Measurements from ENCODE around the gene GRM2. TPM values are rescaled to one million over a fixed set of nuclear protein-coding genes. Genes with fewer than 3 reads are reported as not detected.

The GRM2 gene
- total RNA-seq, 1 donor, result 1.6 TPM

- Histone ChIP-seq H3K9me3 (ENCODE audit: low read depth, low read length) (no peaks in the 10 kb centered on the region), H3K4me3 (ENCODE audit: low read length) (no peak overlapping the region), H3K27me3 (ENCODE audit: insufficient read depth, low read length) (no peaks in the 10 kb centered on the region), H3K4me1 (ENCODE audit: insufficient read depth, low read length) (no peaks in the 10 kb centered on the region)
These were observed 1.5 kb downstream of the GRM2 start for GRCh38 chr3:51708216-51708845.

GRCh38 chr3:51709004-51709420 is 2.1 kb downstream of the GRM2 start:
- Histone ChIP-seq H3K4me1 (ENCODE audit: insufficient read depth, low read length) (no peaks in the 10 kb centered on the region), H3K4me3 (ENCODE audit: low read length) (no peak overlapping the region), H3K27me3 (ENCODE audit: insufficient read depth, low read length) (no peaks in the 10 kb centered on the region), H3K9me3 (ENCODE audit: low read depth, low read length) (no peaks in the 10 kb centered on the region)

GRCh38 chr3:51709675-51710074 is 2.8 kb downstream of the GRM2 start:
- Histone ChIP-seq H3K27me3 (ENCODE audit: insufficient read depth, low read length) (no peaks in the 10 kb centered on the region), H3K4me1 (ENCODE audit: insufficient read depth, low read length) (no peaks in the 10 kb centered on the region), H3K9me3 (ENCODE audit: low read depth, low read length) (no peaks in the 10 kb centered on the region), H3K4me3 (ENCODE audit: low read length) (no peak overlapping the region)

GRCh38 chr3:51710631-51711351 is 3.9 kb downstream of the GRM2 start:
- H3K4me1 ChIP-seq (ENCODE audit: insufficient read depth, low read length), result no peaks in the 10 kb centered on the region
- H3K4me3 ChIP-seq (ENCODE audit: low read length), result no peak overlapping the region
- H3K27me3 ChIP-seq (ENCODE audit: insufficient read depth, low read length), result no peaks in the 10 kb centered on the region
- no peaks in the 10 kb centered on the region for H3K9me3 ChIP-seq (ENCODE audit: low read depth, low read length)

GRCh38 chr3:51711352-51712037 is 4.6 kb downstream of the GRM2 start:
- H3K9me3 ChIP-seq (ENCODE audit: low read depth, low read length), result no peaks in the 10 kb centered on the region
- no peaks in the 10 kb centered on the region for H3K27me3 ChIP-seq (ENCODE audit: insufficient read depth, low read length)
- H3K4me3 ChIP-seq (ENCODE audit: low read length), result no peak overlapping the region
- no peaks in the 10 kb centered on the region for H3K4me1 ChIP-seq (ENCODE audit: insufficient read depth, low read length)

- no peaks in the 10 kb centered on the region for H3K4me1 ChIP-seq (ENCODE audit: insufficient read depth, low read length)
- H3K27me3 ChIP-seq (ENCODE audit: insufficient read depth, low read length), result no peaks in the 10 kb centered on the region
- no peaks in the 10 kb centered on the region for H3K9me3 ChIP-seq (ENCODE audit: low read depth, low read length)
- H3K4me3 ChIP-seq (ENCODE audit: low read length), result no peak overlapping the region
These were observed 5.2 kb downstream of the GRM2 start for GRCh38 chr3:51712038-51712420.

GRCh38 chr3:51712511-51712931 is 5.7 kb downstream of the GRM2 start:
- Histone ChIP-seq H3K4me1 (ENCODE audit: insufficient read depth, low read length) (no peaks in the 10 kb centered on the region), H3K9me3 (ENCODE audit: low read depth, low read length) (no peaks in the 10 kb centered on the region), H3K4me3 (ENCODE audit: low read length) (no peak overlapping the region), H3K27me3 (ENCODE audit: insufficient read depth, low read length) (no peaks in the 10 kb centered on the region)

GRCh38 chr3:51712963-51713362 is 6.1 kb downstream of the GRM2 start:
- H3K4me3 ChIP-seq (ENCODE audit: low read length), result no peak overlapping the region
- H3K9me3 ChIP-seq (ENCODE audit: low read depth, low read length), result no peaks in the 10 kb centered on the region
- H3K27me3 ChIP-seq (ENCODE audit: insufficient read depth, low read length), result no peaks in the 10 kb centered on the region
- no peaks in the 10 kb centered on the region for H3K4me1 ChIP-seq (ENCODE audit: insufficient read depth, low read length)

- H3K9me3 ChIP-seq (ENCODE audit: low read depth, low read length), result no peaks in the 10 kb centered on the region
- no peaks in the 10 kb centered on the region for H3K27me3 ChIP-seq (ENCODE audit: insufficient read depth, low read length)
These were observed 8.5 kb downstream of the GRM2 start for GRCh38 chr3:51715231-51715976.

GRCh38 chr3:51715977-51716294 is 9.1 kb downstream of the GRM2 start:
- Histone ChIP-seq H3K9me3 (ENCODE audit: low read depth, low read length) (no peaks in the 10 kb centered on the region), H3K4me3 (ENCODE audit: low read length) (no peak overlapping the region), H3K4me1 (ENCODE audit: insufficient read depth, low read length) (peaks cover under 1% of the 10 kb centered on the region), H3K27me3 (ENCODE audit: insufficient read depth, low read length) (no peaks in the 10 kb centered on the region)

More at GRCh38 chr3:51715231-51715976, 8.5 kb downstream of the GRM2 start:
- no peaks in the 10 kb centered on the region for H3K4me1 ChIP-seq (ENCODE audit: insufficient read depth, low read length)
- H3K4me3 ChIP-seq (ENCODE audit: low read length), result no peak overlapping the region

GRCh38 chr3:51716805-51717204 is 9.9 kb downstream of the GRM2 start:
- Histone ChIP-seq H3K4me3 (ENCODE audit: low read length) (no peak overlapping the region), H3K4me1 (ENCODE audit: insufficient read depth, low read length) (peaks cover 6% of the 10 kb centered on the region), H3K9me3 (ENCODE audit: low read depth, low read length) (no peaks in the 10 kb centered on the region), H3K27me3 (ENCODE audit: insufficient read depth, low read length) (no peaks in the 10 kb centered on the region)

- H3K9me3 ChIP-seq (ENCODE audit: low read depth, low read length), result no peaks in the 10 kb centered on the region
- H3K27me3 ChIP-seq (ENCODE audit: insufficient read depth, low read length), result no peaks in the 10 kb centered on the region
- peaks cover 6% of the 10 kb centered on the region for H3K4me1 ChIP-seq (ENCODE audit: insufficient read depth, low read length)
- H3K4me3 ChIP-seq (ENCODE audit: low read length), result no peak overlapping the region
These were observed 10.6 kb downstream of the GRM2 start for GRCh38 chr3:51717446-51717845.

- no peaks in the 10 kb centered on the region for H3K27me3 ChIP-seq (ENCODE audit: insufficient read depth, low read length)
- H3K9me3 ChIP-seq (ENCODE audit: low read depth, low read length), result no peaks in the 10 kb centered on the region
- peaks cover 6% of the 10 kb centered on the region for H3K4me1 ChIP-seq (ENCODE audit: insufficient read depth, low read length)
- no peak overlapping the region for H3K4me3 ChIP-seq (ENCODE audit: low read length)
These were observed 11.1 kb downstream of the GRM2 start for GRCh38 chr3:51717947-51718346.

GRCh38 chr3:51718547-51719409 is 11.9 kb downstream of the GRM2 start:
- Histone ChIP-seq H3K4me1 (ENCODE audit: insufficient read depth, low read length) (peaks cover 6% of the 10 kb centered on the region), H3K27me3 (ENCODE audit: insufficient read depth, low read length) (no peaks in the 10 kb centered on the region), H3K4me3 (ENCODE audit: low read length) (no peak overlapping the region), H3K9me3 (ENCODE audit: low read depth, low read length) (no peaks in the 10 kb centered on the region)
